BLaER1 treated with 17β-estradiol and CSF1 and Interleukin-3, amounts not matched to agents 10 nM and 100 nM (cell line): ENCODE data around the gene FOXL1.

Source experiments
- H3K27ac ChIP-seq, 11 experiments: shearing (Covaris generic); formaldehyde crosslinking; 2 replicates each; pipeline ENCODE4 v1.8.1; 2022
- H3K27me3 ChIP-seq, 11 experiments: shearing (Covaris generic); formaldehyde crosslinking; 2 replicates each; pipeline ENCODE4 v1.8.1; 2022
- H3K36me3 ChIP-seq, 11 experiments: shearing (Covaris generic); formaldehyde crosslinking; 2 replicates each; pipeline ENCODE4 v1.8.1; 2022
- H3K4me1 ChIP-seq, 10 experiments: shearing (Covaris generic); formaldehyde crosslinking; 2 replicates each; pipeline ENCODE4 v1.8.1; 2022
- H3K4me2 ChIP-seq, 11 experiments: shearing (Covaris generic); formaldehyde crosslinking; 2 replicates each; pipeline ENCODE4 v1.8.1; 2022
- H3K4me3 ChIP-seq, 10 experiments: shearing (Covaris generic); formaldehyde crosslinking; 2 replicates each; pipeline ENCODE4 v1.8.1; 2022
- H3K9ac ChIP-seq, 11 experiments: shearing (Covaris generic); formaldehyde crosslinking; 2 replicates each; pipeline ENCODE4 v1.8.1; 2022
- H3K9me3 ChIP-seq, 11 experiments: shearing (Covaris generic); formaldehyde crosslinking; replicated peaks in 1 of 11; 2 replicates each; pipeline ENCODE4 v1.8.1; 2022
- H4K20me1 ChIP-seq, 11 experiments: shearing (Covaris generic); formaldehyde crosslinking; 2 replicates each; pipeline ENCODE4 v1.8.1; 2022
- Cebpa-rat ChIP-seq, 11 experiments: shearing (Covaris generic); IDR thresholded peaks; 2 replicates each; pipeline ENCODE4 v1.8.1; 2022

Gene FOXL1

DNA sequence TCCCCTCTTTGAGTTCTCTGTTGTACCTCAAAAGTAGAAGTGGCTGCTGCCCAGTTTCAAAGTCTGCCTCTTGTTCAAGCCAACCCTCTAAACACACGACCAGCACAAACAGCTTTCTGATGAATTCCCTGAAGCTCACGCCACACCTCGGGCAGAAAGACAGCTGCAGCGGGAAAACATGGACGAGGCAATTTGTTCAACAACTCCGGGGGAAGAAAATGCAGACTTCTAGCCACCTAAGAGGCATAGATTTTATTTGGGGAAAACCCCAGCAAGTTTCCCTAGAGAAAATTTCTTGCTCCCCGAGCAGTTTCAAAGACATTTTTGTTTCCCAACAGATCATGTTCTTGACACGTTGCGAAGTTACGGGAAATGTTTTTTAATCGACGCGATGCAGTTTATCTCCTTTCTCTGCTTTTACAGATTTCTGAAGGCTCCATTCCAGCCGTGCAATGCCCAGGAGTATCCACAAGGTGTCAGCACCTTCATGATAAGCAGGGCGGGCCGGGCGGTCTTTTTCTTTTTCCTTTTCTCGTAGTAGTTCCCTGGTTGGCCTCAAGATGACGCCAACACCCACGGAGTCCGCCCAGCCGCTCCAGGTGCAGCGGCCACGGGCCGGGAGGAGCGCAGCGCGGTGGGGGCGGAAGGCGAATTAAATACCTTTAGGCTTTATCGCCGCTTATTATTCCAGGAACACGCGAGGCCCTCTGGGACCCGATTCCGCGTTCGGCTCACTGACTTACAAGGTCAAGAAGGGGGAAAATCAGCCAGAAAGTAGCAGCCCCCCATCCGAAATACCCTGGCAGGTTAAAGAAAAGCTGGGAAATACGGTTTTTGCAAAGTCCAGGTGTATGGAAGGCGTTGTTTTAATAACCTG lies 14.6 kb upstream of the FOXL1 start:
- H3K27me3 ChIP-seq = peaks cover 49% of the 10 kb centered on the region in 11 experiments
- no peak for TF ChIP-seq Cebpa-rat (IDR thresholded peaks at IDR 0.05)
- H3K4me3 ChIP-seq = peak overlapping the region in 2 of 10 experiments; percentile 16; a peak in 3 of 20 replicates
- H3K9ac ChIP-seq = peak overlapping the region in 8 of 11 experiments; percentile 33 to 64 (median 42); a peak in 12 of 22 replicates
- H3K36me3 ChIP-seq = no peaks in the 10 kb centered on the region
- no peak overlapping the region for H3K27ac ChIP-seq
- peak overlapping the region; percentile 6 to 86 (median 63); a peak in 21 of 22 replicates for H3K4me2 ChIP-seq
- H3K9me3 ChIP-seq = peaks cover 0 to 16% (median 0%) of the 10 kb centered on the region in 11 experiments; a peak in 4 of 22 replicates
- H3K4me1 ChIP-seq = peaks cover 0 to 15% (median 12%) of the 10 kb centered on the region in 10 experiments; a peak in 13 of 20 replicates
- H4K20me1 ChIP-seq = peaks cover 0 to 35% (median 10%) of the 10 kb centered on the region in 11 experiments; a peak in 11 of 22 replicates

DNA sequence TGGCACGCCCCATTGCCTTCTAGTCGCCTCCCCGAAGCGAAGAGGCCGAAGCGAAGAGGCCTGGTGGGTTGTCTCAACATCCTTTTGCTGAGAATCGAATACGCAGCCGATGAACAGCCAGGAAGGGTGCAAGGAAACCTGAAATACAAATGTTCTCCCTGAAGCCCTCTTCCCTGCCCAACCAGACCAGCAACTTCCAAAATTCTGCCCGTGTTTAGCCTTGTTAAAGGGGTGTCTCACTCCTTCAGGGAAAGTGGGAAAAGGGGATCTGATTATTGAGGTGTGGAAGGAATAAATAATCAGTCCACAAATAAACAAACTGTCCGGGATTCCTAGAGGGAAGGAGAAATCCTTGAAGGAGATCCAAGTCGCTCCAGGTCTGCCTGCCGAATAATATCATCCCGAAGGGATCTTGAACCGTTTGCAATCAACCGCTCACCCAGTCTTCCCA lies 13.1 kb upstream of the FOXL1 start:
- no peak overlapping the region for H3K9ac ChIP-seq
- no peak for TF ChIP-seq Cebpa-rat (IDR thresholded peaks at IDR 0.05)
- H3K4me1 ChIP-seq = peaks cover 0 to 15% (median 12%) of the 10 kb centered on the region in 10 experiments; a peak in 13 of 20 replicates

DNA sequence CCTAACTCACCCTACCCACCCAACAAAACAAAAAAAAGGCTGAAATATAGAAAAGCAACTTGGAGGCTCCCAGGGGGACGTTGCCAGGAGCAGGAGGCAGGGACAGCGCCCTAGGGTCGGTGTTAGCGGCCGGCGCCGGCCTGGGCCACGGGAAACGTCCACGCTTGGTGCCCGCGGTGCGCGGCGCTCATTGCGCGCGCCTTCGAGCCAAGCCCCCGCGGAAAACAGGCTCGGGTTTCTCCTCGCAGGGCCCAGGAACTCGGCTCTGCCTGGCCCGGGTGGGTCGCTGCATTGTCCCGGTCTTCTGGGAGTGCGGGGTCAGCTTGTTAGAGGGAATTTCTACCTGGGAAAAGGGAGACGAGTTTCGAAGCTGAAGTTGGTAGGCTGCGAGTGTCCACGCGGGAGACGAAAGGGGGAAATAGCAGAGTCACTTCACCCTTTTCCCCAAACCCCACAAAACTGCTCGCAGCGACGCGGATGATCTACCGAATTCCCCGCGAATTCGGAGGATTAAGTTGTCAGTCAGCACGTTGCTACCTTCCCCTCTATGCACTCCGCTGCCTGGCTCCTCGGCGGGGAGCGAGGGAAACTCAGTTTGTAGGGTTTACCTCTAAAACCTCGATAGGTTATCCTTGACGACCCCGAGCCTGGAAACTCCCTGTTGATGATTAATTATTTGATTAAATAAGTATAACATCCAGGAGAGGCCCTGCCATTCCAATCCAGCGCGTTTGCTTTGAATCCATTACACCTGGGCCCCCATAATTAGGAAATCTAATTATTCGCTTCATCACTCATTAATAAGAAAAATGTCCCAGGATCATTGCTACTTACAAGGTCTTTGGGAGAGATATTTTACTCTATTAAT lies 12.5 kb upstream of the FOXL1 start:
- Histone ChIP-seq H3K9ac (no peak overlapping the region), H3K4me3 (peak overlapping the region in 6 of 10 experiments; percentile 46 to 73 (median 62); a peak in 5 of 20 replicates), H3K4me2 (peak overlapping the region; percentile 82 to 94 (median 92); a peak in 17 of 22 replicates), H3K4me1 (peaks cover 6 to 21% (median 18%) of the 10 kb centered on the region in 10 experiments), H3K27ac (no peak overlapping the region), H3K9me3 (peaks cover 0 to 16% (median 0%) of the 10 kb centered on the region in 11 experiments; a peak in 4 of 22 replicates), H4K20me1 (peaks cover 0 to 38% (median 10%) of the 10 kb centered on the region in 11 experiments; a peak in 11 of 22 replicates), H3K27me3 (peaks cover 70 to 71% (median 71%) of the 10 kb centered on the region in 11 experiments), H3K36me3 (no peaks in the 10 kb centered on the region)
- no peak for TF ChIP-seq Cebpa-rat (IDR thresholded peaks at IDR 0.05)

More for the DNA sequence above, 13.1 kb upstream of the FOXL1 start:
- no peaks in the 10 kb centered on the region for H3K36me3 ChIP-seq
- H3K4me3 ChIP-seq = no peak overlapping the region
- H4K20me1 ChIP-seq = peaks cover 0 to 38% (median 10%) of the 10 kb centered on the region in 11 experiments; a peak in 11 of 22 replicates
- H3K27me3 ChIP-seq = peaks cover 64% of the 10 kb centered on the region in 11 experiments
- no peak overlapping the region for H3K27ac ChIP-seq
- H3K4me2 ChIP-seq = no peak overlapping the region
- peaks cover 0 to 16% (median 0%) of the 10 kb centered on the region in 11 experiments; a peak in 4 of 22 replicates for H3K9me3 ChIP-seq

DNA sequence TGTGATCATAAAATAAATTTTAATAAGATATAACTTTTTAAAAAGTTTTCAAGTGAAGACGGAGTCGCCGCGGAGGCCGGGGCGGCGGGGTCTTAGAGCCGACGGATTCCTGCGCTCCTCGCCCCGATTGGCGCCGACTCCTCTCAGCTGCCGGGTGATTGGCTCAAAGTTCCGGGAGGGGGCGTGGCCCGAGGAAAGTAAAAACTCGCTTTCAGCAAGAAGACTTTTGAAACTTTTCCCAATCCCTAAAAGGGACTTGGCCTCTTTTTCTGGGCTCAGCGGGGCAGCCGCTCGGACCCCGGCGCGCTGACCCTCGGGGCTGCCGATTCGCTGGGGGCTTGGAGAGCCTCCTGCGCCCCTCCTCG lies 11.8 kb upstream of the FOXL1 start, which contains the start of gene FOXC2:
TSS of gene FOXC2 (plus strand) at position 229 of the 365 bp plus-strand sequence. CDS start 507 bp downstream, outside the sequence.
- peak within 1 kb of the TSS in 7 of 11 experiments; percentile 22 to 49 (median 44); a peak in 7 of 22 replicates for H3K9ac ChIP-seq
- H3K27me3 ChIP-seq = peaks cover 77 to 78% (median 78%) of the 10 kb centered on the region in 11 experiments
- peaks cover 0 to 38% (median 13%) of the 10 kb centered on the region in 11 experiments; a peak in 11 of 22 replicates for H4K20me1 ChIP-seq
- H3K4me3 ChIP-seq = peak within 1 kb of the TSS; percentile 46 to 73 (median 63)
- H3K9me3 ChIP-seq = peaks cover 0 to 16% (median 0%) of the 10 kb centered on the region in 11 experiments; a peak in 4 of 22 replicates
- H3K4me1 ChIP-seq = peaks cover 13 to 28% (median 25%) of the 10 kb centered on the region in 10 experiments
- H3K36me3 ChIP-seq = no peaks in the 10 kb centered on the region
- H3K4me2 ChIP-seq = peak within 1 kb of the TSS; percentile 82 to 94 (median 92)
- no peak for TF ChIP-seq Cebpa-rat (IDR thresholded peaks at IDR 0.05)
- H3K27ac ChIP-seq = no peak within 1 kb of the TSS

DNA sequence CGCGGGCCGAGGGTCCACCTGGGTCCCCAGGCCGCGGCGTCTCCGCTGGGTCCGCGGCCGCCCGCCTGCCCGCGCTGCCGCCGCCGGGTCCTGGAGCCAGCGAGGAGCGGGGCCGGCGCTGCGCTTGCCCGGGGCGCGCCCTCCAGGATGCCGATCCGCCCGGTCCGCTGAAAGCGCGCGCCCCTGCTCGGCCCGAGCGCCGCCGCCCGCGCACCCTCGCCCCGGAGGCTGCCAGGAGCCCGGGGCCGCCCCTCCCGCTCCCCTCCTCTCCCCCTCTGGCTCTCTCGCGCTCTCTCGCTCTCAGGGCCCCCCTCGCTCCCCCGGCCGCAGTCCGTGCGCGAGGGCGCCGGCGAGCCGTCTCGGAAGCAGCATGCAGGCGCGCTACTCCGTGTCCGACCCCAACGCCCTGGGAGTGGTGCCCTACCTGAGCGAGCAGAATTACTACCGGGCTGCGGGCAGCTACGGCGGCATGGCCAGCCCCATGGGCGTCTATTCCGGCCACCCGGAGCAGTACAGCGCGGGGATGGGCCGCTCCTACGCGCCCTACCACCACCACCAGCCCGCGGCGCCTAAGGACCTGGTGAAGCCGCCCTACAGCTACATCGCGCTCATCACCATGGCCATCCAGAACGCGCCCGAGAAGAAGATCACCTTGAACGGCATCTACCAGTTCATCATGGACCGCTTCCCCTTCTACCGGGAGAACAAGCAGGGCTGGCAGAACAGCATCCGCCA lies 11.2 kb upstream of the FOXL1 start:
- peak overlapping the region; percentile 46 to 73 (median 63) for H3K4me3 ChIP-seq
- H3K36me3 ChIP-seq = no peaks in the 10 kb centered on the region
- peaks cover 82 to 84% (median 83%) of the 10 kb centered on the region in 11 experiments for H3K27me3 ChIP-seq
- TF ChIP-seq Cebpa-rat (IDR thresholded peaks at IDR 0.05) = no peak
- peak overlapping the region in 7 of 11 experiments; percentile 22 to 49 (median 44); a peak in 7 of 22 replicates for H3K9ac ChIP-seq
- peaks cover 0 to 38% (median 13%) of the 10 kb centered on the region in 11 experiments; a peak in 11 of 22 replicates for H4K20me1 ChIP-seq
- peak overlapping the region; percentile 82 to 94 (median 92) for H3K4me2 ChIP-seq
- H3K9me3 ChIP-seq = peaks cover 0 to 16% (median 0%) of the 10 kb centered on the region in 11 experiments; a peak in 4 of 22 replicates
- no peak overlapping the region for H3K27ac ChIP-seq
- peaks cover 16 to 34% (median 30%) of the 10 kb centered on the region in 10 experiments for H3K4me1 ChIP-seq

DNA sequence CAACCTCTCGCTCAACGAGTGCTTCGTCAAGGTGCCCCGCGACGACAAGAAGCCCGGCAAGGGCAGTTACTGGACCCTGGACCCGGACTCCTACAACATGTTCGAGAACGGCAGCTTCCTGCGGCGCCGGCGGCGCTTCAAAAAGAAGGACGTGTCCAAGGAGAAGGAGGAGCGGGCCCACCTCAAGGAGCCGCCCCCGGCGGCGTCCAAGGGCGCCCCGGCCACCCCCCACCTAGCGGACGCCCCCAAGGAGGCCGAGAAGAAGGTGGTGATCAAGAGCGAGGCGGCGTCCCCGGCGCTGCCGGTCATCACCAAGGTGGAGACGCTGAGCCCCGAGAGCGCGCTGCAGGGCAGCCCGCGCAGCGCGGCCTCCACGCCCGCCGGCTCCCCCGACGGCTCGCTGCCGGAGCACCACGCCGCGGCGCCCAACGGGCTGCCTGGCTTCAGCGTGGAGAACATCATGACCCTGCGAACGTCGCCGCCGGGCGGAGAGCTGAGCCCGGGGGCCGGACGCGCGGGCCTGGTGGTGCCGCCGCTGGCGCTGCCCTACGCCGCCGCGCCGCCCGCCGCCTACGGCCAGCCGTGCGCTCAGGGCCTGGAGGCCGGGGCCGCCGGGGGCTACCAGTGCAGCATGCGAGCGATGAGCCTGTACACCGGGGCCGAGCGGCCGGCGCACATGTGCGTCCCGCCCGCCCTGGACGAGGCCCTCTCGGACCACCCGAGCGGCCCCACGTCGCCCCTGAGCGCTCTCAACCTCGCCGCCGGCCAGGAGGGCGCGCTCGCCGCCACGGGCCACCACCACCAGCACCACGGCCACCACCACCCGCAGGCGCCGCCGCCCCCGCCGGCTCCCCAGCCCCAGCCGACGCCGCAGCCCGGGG lies 10.4 kb upstream of the FOXL1 start:
- H3K9ac ChIP-seq = no peak overlapping the region
- H3K27me3 ChIP-seq = peaks cover 85 to 92% (median 88%) of the 10 kb centered on the region in 11 experiments
- peak overlapping the region in 2 of 11 experiments; percentile 82 to 93; a peak in 4 of 22 replicates for H3K4me2 ChIP-seq
- H3K4me1 ChIP-seq = peaks cover 16 to 38% (median 31%) of the 10 kb centered on the region in 10 experiments
- H4K20me1 ChIP-seq = peaks cover 0 to 38% (median 13%) of the 10 kb centered on the region in 11 experiments; a peak in 11 of 22 replicates
- peak overlapping the region in 2 of 10 experiments; percentile 58 to 67; a peak in 3 of 20 replicates for H3K4me3 ChIP-seq
- TF ChIP-seq Cebpa-rat (IDR thresholded peaks at IDR 0.05) = no peak
- H3K27ac ChIP-seq = no peak overlapping the region
- H3K9me3 ChIP-seq = peaks cover 0 to 16% (median 0%) of the 10 kb centered on the region in 11 experiments; a peak in 4 of 22 replicates
- H3K36me3 ChIP-seq = no peaks in the 10 kb centered on the region
